ENCODE measurements around the gene ERC2.

DNA sequence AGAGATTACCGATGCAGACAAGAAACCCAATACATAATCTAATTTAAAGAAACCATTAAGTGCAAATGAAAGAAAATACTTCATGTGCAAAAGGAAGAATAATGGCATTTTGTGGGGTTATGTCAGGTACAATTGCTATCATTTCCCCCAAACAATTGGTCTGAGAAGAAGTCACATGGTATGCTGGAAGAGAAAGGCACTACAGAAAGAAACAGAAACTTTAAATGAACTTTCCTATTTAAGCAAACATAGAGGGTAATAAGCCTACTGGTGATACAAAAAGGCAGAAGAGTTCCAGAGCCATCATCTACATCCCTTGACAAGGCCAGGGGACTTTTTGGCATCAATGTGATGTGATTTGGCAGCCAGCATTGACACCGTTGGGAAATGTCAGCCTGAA is 678.8 kb downstream of the ERC2 start:
- TF ChIP-seq, protein P1, sequence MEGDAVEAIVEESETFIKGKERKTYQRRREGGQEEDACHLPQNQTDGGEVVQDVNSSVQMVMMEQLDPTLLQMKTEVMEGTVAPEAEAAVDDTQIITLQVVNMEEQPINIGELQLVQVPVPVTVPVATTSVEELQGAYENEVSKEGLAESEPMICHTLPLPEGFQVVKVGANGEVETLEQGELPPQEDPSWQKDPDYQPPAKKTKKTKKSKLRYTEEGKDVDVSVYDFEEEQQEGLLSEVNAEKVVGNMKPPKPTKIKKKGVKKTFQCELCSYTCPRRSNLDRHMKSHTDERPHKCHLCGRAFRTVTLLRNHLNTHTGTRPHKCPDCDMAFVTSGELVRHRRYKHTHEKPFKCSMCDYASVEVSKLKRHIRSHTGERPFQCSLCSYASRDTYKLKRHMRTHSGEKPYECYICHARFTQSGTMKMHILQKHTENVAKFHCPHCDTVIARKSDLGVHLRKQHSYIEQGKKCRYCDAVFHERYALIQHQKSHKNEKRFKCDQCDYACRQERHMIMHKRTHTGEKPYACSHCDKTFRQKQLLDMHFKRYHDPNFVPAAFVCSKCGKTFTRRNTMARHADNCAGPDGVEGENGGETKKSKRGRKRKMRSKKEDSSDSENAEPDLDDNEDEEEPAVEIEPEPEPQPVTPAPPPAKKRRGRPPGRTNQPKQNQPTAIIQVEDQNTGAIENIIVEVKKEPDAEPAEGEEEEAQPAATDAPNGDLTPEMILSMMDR (IDR thresholded peaks at IDR 0.05) = no peak
- no peak for TF ChIP-seq POLR2A (IDR thresholded peaks at IDR 0.05)
- TF ChIP-seq POLR2AphosphoS5 (IDR thresholded peaks at IDR 0.05) = no peak
